Measurements from ENCODE around the gene SCN4B. TPM values are rescaled to one million over a fixed set of nuclear protein-coding genes. Genes with fewer than 3 reads are reported as not detected.
"Not testable (repeated sequence)": the region's sequence is repeated elsewhere in the genome, so short reads cannot be mapped to it uniquely, and the experiment has no call there.

Gene SCN4B
- polyA plus RNA-seq (ENCODE audit: insufficient read length in 3 of 3) = 1 to 10 TPM; 1.1 to 1.6 (median 1.2) TPM
- long read RNA-seq, donor 1 = 0 reads
- long read RNA-seq, donor 2 = 0 reads
- long read RNA-seq, donor 3, full-length matches to known transcripts = 1 of 1 reads
- long read RNA-seq, donor 3, partial matches to known transcripts = 0 of 1 reads
- long read RNA-seq, donor 3, other reads (novel, unspliced or antisense) = 0 of 1 reads
- long read RNA-seq, donor 4 = 0 reads
- long read RNA-seq, donor 5 = 0 reads
- long read RNA-seq, donor 6 = 0 reads
- long read RNA-seq, donor 7 = 0 reads
- long read RNA-seq, donor 8 = 0 reads
- long read RNA-seq, donor 9 = 0 reads
- long read RNA-seq, donor 10 = 0 reads
- long read RNA-seq, donor 11 = 0 reads
- long read RNA-seq, donor 12 = 0 reads
- long read RNA-seq, donor 13 = 0 reads
- long read RNA-seq, donor 14 = 0 reads
- long read RNA-seq, donor 15 = 0 reads
- long read RNA-seq, donor 16, full-length matches to known transcripts = 1 of 1 reads
- long read RNA-seq, donor 16, partial matches to known transcripts = 0 of 1 reads
- long read RNA-seq, donor 16, other reads (novel, unspliced or antisense) = 0 of 1 reads

- peak in 8 of 11 donors; percentile 56 to 78 (median 66) for DNase-seq (ENCODE audit: extremely low read depth in 1 of 11, low read depth in 9 of 11, low spot score in 4 of 11)
Measured at GRCh38 chr11:118152552-118153471, at the start of gene SCN4B. Gene SCN4B, minus strand, starts transcription at chr11:118152823. Its CDS starts 150 bp downstream, at chr11:118152673.

- no peak for DNase-seq (ENCODE audit: extremely low read depth in 1 of 11, low read depth in 9 of 11, low spot score in 4 of 11)
Measured at GRCh38 chr11:118201966-118202365, 49.3 kb upstream of the SCN4B start.

GRCh38 chr11:118200901-118201680 is 48.5 kb upstream of the SCN4B start:
- no peak for DNase-seq (ENCODE audit: extremely low read depth in 1 of 11, low read depth in 9 of 11, low spot score in 4 of 11)

- no peak for DNase-seq (ENCODE audit: extremely low read depth in 1 of 11, low read depth in 9 of 11, low spot score in 4 of 11)
Measured at GRCh38 chr11:118200497-118200896, 47.9 kb upstream of the SCN4B start.

- no peak for DNase-seq (ENCODE audit: extremely low read depth in 1 of 11, low read depth in 9 of 11, low spot score in 4 of 11)
Measured at GRCh38 chr11:118199135-118199534, 46.5 kb upstream of the SCN4B start.

- DNase-seq (ENCODE audit: extremely low read depth in 1 of 11, low read depth in 9 of 11, low spot score in 4 of 11) = peak in 5 of 11 donors; percentile 54 to 64 (median 62)
Measured at GRCh38 chr11:118198370-118198769, 45.7 kb upstream of the SCN4B start.

GRCh38 chr11:118194835-118195627 is 42.4 kb upstream of the SCN4B start:
- DNase-seq (ENCODE audit: extremely low read depth in 1 of 11, low read depth in 9 of 11, low spot score in 4 of 11) = peak in 1 of 11 donors; percentile 48

GRCh38 chr11:118193910-118194566 is 41.4 kb upstream of the SCN4B start:
- DNase-seq (ENCODE audit: extremely low read depth in 1 of 11, low read depth in 9 of 11, low spot score in 4 of 11) = no peak

- DNase-seq (ENCODE audit: extremely low read depth in 1 of 11, low read depth in 9 of 11, low spot score in 4 of 11) = not testable (repeated sequence)
Measured at GRCh38 chr11:118192817-118193216, 40.2 kb upstream of the SCN4B start.

- DNase-seq (ENCODE audit: extremely low read depth in 1 of 11, low read depth in 9 of 11, low spot score in 4 of 11) = not testable (repeated sequence)
Measured at GRCh38 chr11:118190942-118191506, 38.4 kb upstream of the SCN4B start.

GRCh38 chr11:118186346-118187107 is 33.9 kb upstream of the SCN4B start:
- no peak for DNase-seq (ENCODE audit: extremely low read depth in 1 of 11, low read depth in 9 of 11, low spot score in 4 of 11)

- no peak for DNase-seq (ENCODE audit: extremely low read depth in 1 of 11, low read depth in 9 of 11, low spot score in 4 of 11)
Measured at GRCh38 chr11:118184784-118185579, 32.4 kb upstream of the SCN4B start.

GRCh38 chr11:118183691-118184090 is 31.1 kb upstream of the SCN4B start:
- not testable (repeated sequence) for DNase-seq (ENCODE audit: extremely low read depth in 1 of 11, low read depth in 9 of 11, low spot score in 4 of 11)

GRCh38 chr11:118180300-118180703 is 27.7 kb upstream of the SCN4B start:
- DNase-seq (ENCODE audit: extremely low read depth in 1 of 11, low read depth in 9 of 11, low spot score in 4 of 11) = peak in 6 of 11 donors; percentile 46 to 80 (median 63)

- DNase-seq (ENCODE audit: extremely low read depth in 1 of 11, low read depth in 9 of 11, low spot score in 4 of 11) = no peak
Measured at GRCh38 chr11:118176778-118177134, 24.1 kb upstream of the SCN4B start.
